AG04449 (cell line): Measurements from ENCODE around the gene HPSE2.

Source experiments
- CTCF ChIA-PET: fragments of 350-600 bp; formaldehyde crosslinking; extraction: SDS; loops from one replicate; lab custom pipeline; 2021; ENCODE audit warnings: antibody characterized with exemption; lab: Yijun Ruan, JAX
- POLR2A ChIA-PET: fragments of 400-600, 350-600 bp; formaldehyde crosslinking; extraction: SDS; loops from one replicate; lab custom pipeline; 2020; ENCODE audit warnings: antibody characterized with exemption, inconsistent platforms; lab: Yijun Ruan, JAX
- DNase-seq: peaks from one replicate; pipeline ENCODE4 v3.0.0-alpha.2; 2010; ENCODE audit warnings: low read depth, low spot score
- H3K4me3 ChIP-seq: 2 replicates; pipeline ENCODE4 v1.5.1; 2011; ENCODE audit warnings: low read depth, mild to moderate bottlenecking, control low read depth, low read length
- CTCF ChIP-seq: IDR thresholded peaks from one replicate; pipeline ENCODE4 v1.5.1; 2011; ENCODE audit warnings: mild to moderate bottlenecking, moderate library complexity, low read length, control low read depth, inconsistent platforms; ENCODE audit not compliant: insufficient read depth; ENCODE audit errors: missing control alignments

The HPSE2 gene

DNA sequence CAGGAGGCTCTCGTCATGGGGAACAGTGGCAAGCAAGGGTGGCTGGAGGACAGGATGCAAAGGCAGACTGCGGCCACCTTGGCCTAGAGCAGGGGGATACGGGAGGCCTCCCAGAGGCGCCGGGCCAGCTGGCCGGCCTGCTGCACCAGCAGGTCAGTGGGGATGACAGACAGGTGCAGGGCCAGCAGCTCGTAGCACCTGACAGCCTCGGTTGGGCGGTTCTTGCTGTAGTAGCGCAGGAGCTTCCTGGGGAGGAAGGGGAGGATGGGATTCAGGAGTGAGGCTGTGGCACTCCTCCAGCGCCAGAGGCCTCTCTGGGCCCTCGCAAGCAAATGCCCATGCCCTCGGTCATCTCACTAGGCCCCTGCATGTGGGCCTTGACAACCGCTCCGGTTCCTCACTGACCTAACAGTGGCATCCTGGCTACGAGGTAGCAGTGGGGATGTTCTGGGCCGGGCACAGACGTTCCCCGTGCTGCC lies 818.1 kb downstream of the HPSE2 start:
- ChIA-PET POLR2A (no interaction called here), CTCF (interaction anchor here (4.5 kb wide), 1 partner anchor 8 kb away, joined by 24 read pairs; no protein-coding TSS in a partner anchor)
- no peak overlapping the region for H3K4me3 ChIP-seq
- TF ChIP-seq CTCF = no peak
- DNase-seq = no peak

DNA sequence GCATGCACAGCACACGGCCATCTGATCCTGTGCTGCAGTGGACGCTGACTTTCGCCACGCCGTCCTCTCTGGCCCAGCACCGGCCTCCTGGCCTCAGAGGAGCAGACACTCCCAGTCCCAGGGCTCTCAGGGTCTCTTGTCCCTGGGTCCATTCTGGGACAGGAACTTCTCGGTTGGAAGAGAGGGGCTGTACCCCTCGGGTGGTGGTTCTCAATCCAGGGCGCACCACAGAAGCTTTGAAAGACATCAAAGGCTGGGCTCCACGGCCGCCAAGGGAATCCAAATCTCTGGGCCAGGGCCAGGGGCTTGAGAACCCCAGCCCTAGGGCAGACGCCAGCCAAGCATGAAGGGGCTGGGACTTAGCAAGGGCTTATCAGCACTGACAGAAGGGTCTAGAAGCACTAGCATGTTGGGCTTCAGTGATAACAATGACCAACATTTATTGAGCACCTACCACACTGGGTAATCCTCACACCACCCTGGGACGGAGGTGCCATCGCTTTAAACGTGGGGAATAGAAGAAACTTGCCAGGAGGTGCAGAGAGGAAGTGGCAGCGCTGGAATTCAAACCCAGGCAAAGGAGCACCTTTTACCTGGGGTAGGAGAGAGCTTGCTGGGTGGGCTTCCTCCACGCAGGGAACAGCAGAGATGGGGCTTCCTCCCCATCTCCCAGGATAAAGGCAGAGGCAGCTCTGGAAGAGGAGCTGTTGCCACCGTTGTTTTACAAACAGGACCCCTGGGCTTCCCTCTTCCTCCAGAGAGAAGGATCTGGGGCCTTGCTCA lies 818.9 kb downstream of the HPSE2 start:
- no peak for TF ChIP-seq CTCF
- POLR2A ChIA-PET = no interaction called here
- no peak overlapping the region for H3K4me3 ChIP-seq
- DNase-seq = no peak
- CTCF ChIA-PET = interaction anchor here (4.5 kb wide), 1 partner anchor 8 kb away, joined by 24 read pairs; no protein-coding TSS in a partner anchor

DNA sequence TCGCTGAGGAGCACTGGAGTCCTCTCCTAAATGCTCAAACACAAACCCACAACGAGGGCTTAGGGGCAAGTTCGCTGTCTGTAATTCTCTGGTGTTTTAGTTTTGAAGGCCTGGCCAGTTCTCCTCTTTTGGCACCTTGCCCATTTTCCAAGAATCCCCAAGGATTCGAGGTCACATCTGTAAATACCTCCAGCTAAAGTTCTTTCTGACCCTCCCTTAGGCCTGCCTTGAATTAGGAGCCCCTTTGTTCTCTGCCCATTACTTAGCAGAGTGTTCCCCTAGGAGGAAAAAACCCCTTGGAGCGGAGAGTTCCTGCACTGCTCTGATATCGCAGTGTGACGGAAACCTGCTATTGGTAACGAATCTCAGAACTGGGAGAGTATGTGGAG lies 819.9 kb downstream of the HPSE2 start:
- no peak overlapping the region for H3K4me3 ChIP-seq
- TF ChIP-seq CTCF = no peak
- ChIA-PET CTCF (interaction anchor here (0.8 to 4.5 kb wide), 5 partner anchors 9 to 173 kb away, joined by 3 to 24 read pairs (median 7); no protein-coding TSS in a partner anchor), POLR2A (interaction anchor here (0.6 to 1.5 kb wide), 12 partner anchors 9 to 169 kb away, joined by 3 to 8 read pairs (median 3); no protein-coding TSS in a partner anchor)
- no peak for DNase-seq

GRCh38 chr10:98414932-98415730 lies 820.5 kb downstream of the HPSE2 start, which contains the start of gene PYROXD2:
TSS of gene PYROXD2 (minus strand) at chr10:98415182. CDS start at chr10:98415135, 47 bp downstream.
- DNase-seq = peak; percentile 64
- ChIA-PET POLR2A (interaction anchor here (0.6 to 1.5 kb wide), 14 partner anchors 8 to 169 kb away, joined by 3 to 8 read pairs (median 3); no protein-coding TSS in a partner anchor), CTCF (interaction anchor here (0.8 to 4.5 kb wide), 7 partner anchors 9 to 173 kb away, joined by 3 to 24 read pairs (median 4); no protein-coding TSS in a partner anchor)
- no peak for TF ChIP-seq CTCF
- H3K4me3 ChIP-seq = peak within 1 kb of the TSS; percentile 86

DNA sequence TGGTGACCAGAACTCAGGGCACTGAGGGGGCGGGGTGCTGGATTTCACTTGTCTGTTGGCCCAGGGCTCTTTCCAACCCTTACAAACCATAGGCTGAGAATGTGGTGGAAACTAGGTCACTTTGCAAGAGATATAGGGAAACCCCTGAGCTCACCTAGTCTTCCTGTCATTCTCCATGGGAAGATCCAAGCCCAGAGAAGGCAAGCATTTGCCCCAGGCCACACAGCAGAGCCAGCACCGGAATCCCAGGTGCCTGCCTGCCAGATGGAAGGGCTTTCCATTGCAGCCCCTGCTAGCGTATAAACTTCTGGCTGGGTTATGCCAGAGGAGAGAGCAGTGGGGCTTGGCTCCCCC lies 821.1 kb downstream of the HPSE2 start:
- POLR2A ChIA-PET = interaction anchor here (0.8 to 1.5 kb wide), 5 partner anchors 9 to 168 kb away, joined by 3 to 8 read pairs (median 4); no protein-coding TSS in a partner anchor
- H3K4me3 ChIP-seq = peak overlapping the region; percentile 86
- CTCF ChIA-PET = interaction anchor here (0.9 to 4.5 kb wide), 8 partner anchors 8 to 172 kb away, joined by 3 to 24 read pairs (median 6); no protein-coding TSS in a partner anchor
- no peak for DNase-seq
- TF ChIP-seq CTCF = no peak
